Measurements from ENCODE around the gene CDCA8.

CDCA8 gene

DNA sequence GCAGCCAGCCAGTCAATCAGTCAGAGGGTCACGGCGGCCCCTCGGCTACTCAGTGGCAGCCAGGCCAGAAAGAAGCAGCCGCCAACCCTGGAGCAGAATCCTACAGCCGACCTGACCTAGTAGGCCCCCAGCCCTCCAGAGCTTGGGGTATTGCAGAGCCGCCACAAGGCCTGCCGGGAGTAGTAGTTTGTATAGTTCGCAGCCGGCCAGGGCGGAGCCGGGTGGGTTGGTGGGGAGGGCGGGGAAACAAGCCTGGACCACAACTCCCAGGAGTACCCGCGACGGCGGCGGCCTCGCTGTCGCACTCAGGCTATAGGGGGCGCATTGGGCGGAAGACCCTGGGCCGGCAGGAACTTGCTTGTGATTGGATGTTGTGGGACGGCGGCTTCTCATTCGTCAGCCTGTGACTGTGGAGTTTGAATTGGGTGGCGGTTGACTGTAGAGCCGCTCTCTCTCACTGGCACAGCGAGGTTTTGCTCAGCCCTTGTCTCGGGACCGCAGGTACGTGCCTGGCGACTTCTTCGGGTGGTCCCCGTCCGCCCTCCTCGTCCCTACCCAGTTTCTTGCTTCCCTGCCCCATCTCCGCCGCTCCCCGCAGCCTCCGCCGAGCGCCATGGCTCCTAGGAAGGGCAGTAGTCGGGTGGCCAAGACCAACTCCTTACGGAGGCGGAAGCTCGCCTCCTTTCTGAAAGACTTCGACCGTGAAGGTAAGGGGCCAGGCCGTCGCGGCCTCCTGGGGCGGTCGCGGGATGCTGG, at the start of gene CDCA8:
TSS of gene CDCA8 (plus strand) at position 439 of the 756 bp plus-strand sequence. CDS start at position 614, 175 bp downstream.
- Mint-ChIP-seq H3K9me3 (no peaks in the 10 kb centered on the region), H3K27me3 (no peaks in the 10 kb centered on the region), H3K4me1 (peaks cover 30 to 37% of the 10 kb centered on the region in 2 donors), H3K27ac (peak within 1 kb of the TSS; percentile 94), H3K4me3 (peak within 1 kb of the TSS; percentile 95 to 100), H3K36me3 (peaks cover 12 to 16% of the 10 kb centered on the region in 2 donors)
- DNase-seq (peak; percentile 98), ATAC-seq (replicated peaks) (peak; percentile 87)

- ATAC-seq (replicated peaks): no peak
- H3K9me3 Mint-ChIP-seq: no peaks in the 10 kb centered on the region
- H3K36me3 Mint-ChIP-seq: peaks cover 0 to 2% of the 10 kb centered on the region in 2 donors
- no peak for DNase-seq
- H3K27ac Mint-ChIP-seq: no peak overlapping the region
- H3K4me1 Mint-ChIP-seq: no peaks in the 10 kb centered on the region
- H3K27me3 Mint-ChIP-seq: peaks cover 16 to 36% of the 10 kb centered on the region in 2 donors
- H3K4me3 Mint-ChIP-seq: no peak overlapping the region
Observed at GRCh38 chr1:37647281-37647680, 45.0 kb upstream of the CDCA8 start.

DNA sequence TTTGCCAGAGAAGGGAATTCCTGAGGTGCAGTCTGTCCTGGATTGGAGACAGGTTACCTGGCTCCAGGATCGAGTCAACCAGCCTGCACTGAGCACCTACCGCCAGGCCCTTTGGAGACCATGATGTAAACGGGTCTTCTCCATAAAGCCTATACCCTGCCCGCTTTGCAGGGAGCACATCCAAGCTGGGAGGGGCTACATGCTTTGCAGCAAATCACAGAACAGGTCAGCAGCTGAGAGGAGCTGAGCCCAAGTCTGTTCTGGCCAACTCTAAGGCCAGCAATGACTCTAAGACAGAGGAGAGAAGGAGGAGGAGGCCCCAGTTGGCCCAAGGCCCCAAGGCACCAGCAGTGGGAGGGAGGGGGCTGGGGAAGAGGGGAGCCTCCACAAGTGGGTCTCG, 42.1 kb upstream of the CDCA8 start:
- peak overlapping the region; percentile 26 for H3K27ac Mint-ChIP-seq
- ATAC-seq (replicated peaks) (no peak), DNase-seq (no peak)
- H3K4me3 Mint-ChIP-seq: no peak overlapping the region
- H3K27me3 Mint-ChIP-seq: peaks cover 4 to 24% of the 10 kb centered on the region in 2 donors
- no peaks in the 10 kb centered on the region for H3K9me3 Mint-ChIP-seq
- no peaks in the 10 kb centered on the region for H3K4me1 Mint-ChIP-seq
- no peaks in the 10 kb centered on the region for H3K36me3 Mint-ChIP-seq

DNA sequence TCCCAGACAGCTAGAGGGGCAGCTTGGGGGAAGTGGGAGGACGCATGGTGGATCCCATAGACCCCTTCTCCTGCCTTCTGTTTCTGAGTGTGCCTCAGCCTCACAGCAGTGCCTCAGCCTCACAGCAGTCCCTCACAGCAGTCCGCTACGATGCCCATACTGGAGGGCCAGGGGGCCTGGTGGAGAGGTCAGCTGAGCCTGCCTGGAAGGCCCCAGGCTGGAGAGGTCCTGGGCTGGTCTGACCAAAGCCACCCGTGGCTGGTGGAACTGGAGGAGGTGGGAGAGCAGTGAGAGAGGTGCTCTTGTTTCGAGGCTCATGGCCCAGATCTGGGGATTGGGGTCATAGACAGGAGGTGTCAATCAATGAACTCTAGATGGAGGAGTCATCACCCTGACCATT, 41.6 kb upstream of the CDCA8 start:
- H3K4me1 Mint-ChIP-seq: no peaks in the 10 kb centered on the region
- no peaks in the 10 kb centered on the region for H3K9me3 Mint-ChIP-seq

DNA sequence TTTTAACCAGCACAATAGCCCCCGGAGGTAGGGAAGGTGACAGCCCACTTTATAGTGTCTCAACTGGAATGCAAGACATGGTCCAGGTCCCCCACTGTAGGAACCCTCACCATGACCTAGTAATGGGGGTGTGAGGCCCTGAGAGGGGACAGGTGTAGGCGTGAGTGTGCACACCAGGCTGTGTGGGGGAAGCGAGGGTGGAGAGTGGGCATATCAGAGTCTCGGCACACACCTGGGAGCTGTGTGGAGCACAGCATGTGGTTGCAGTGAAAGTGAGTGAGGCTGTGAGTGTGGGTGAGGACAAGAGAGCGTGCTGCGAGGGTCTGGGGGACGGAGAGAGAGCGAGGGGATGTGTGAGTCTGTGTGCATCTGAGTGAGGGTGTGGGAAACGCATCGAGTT, 40.5 kb upstream of the CDCA8 start:
- H3K4me1 Mint-ChIP-seq: no peaks in the 10 kb centered on the region
- H3K27me3 Mint-ChIP-seq: peaks cover 8 to 29% of the 10 kb centered on the region in 2 donors
- no peaks in the 10 kb centered on the region for H3K9me3 Mint-ChIP-seq
- H3K36me3 Mint-ChIP-seq: no peaks in the 10 kb centered on the region
- no peak overlapping the region for H3K4me3 Mint-ChIP-seq
- no peak for ATAC-seq (replicated peaks)
- no peak overlapping the region for H3K27ac Mint-ChIP-seq
- no peak for DNase-seq

More for the DNA sequence above, 41.6 kb upstream of the CDCA8 start:
- no peak overlapping the region for H3K27ac Mint-ChIP-seq
- ATAC-seq (replicated peaks): no peak
- no peak overlapping the region for H3K4me3 Mint-ChIP-seq
- H3K27me3 Mint-ChIP-seq: peaks cover 4 to 24% of the 10 kb centered on the region in 2 donors
- DNase-seq: no peak
- H3K36me3 Mint-ChIP-seq: no peaks in the 10 kb centered on the region

DNA sequence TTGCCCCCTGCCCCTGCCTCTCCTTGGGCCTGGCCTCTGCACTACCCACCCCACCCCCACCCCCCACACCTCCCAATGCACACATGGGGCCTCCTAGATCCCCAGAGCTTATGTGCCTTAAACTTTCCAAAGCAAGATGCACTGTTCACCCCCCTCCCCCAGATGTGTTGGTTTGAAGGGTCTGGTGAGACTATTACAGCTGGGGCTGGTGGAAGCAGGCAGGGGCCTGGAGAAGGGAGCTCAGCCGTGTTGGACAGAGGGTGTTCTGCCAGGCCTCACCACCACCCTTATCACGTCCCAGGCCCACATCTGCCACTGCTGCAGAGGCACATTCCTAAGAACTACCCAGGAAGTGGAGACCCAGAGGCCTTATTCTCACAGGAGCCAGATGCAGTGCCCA, 39.3 kb upstream of the CDCA8 start:
- H3K9me3 Mint-ChIP-seq: no peaks in the 10 kb centered on the region
- no peak for ATAC-seq (replicated peaks)
- no peaks in the 10 kb centered on the region for H3K4me1 Mint-ChIP-seq
- peaks cover 12 to 34% of the 10 kb centered on the region in 2 donors for H3K27me3 Mint-ChIP-seq
- H3K36me3 Mint-ChIP-seq: no peaks in the 10 kb centered on the region
- no peak for DNase-seq
- H3K4me3 Mint-ChIP-seq: no peak overlapping the region
- H3K27ac Mint-ChIP-seq: no peak overlapping the region

GRCh38 chr1:37653906-37654305, 38.4 kb upstream of the CDCA8 start:
- Mint-ChIP-seq H3K4me1 (no peaks in the 10 kb centered on the region), H3K36me3 (no peaks in the 10 kb centered on the region), H3K27ac (no peak overlapping the region), H3K27me3 (peaks cover 9 to 31% of the 10 kb centered on the region in 2 donors), H3K4me3 (no peak overlapping the region), H3K9me3 (no peaks in the 10 kb centered on the region)
- no peak for DNase-seq
- no peak for ATAC-seq (replicated peaks)

DNA sequence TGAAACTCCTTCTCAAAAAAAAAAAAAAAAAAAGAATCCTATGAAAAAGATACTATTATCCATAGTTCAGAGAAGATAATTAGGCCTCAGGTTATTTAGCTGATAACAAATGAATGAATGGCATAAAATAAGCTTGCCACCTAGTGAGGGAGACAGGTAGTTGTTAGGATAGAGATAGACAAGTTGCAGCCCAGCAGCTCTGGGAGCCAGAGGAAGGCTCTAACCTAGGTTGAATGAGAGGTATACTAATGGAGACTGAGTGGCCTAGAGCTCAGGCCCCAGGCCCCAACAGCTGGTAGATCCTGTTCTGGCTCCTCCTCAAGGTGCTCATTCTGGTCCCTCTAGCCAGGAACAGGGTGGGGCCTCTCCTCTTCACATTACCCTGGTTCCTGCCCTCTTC, 37.0 kb upstream of the CDCA8 start:
- Mint-ChIP-seq H3K27ac (peak overlapping the region; percentile 43), H3K4me1 (peaks cover 0 to 3% of the 10 kb centered on the region in 2 donors), H3K36me3 (no peaks in the 10 kb centered on the region), H3K27me3 (peaks cover 11 to 28% of the 10 kb centered on the region in 2 donors), H3K4me3 (no peak overlapping the region), H3K9me3 (no peaks in the 10 kb centered on the region)
- ATAC-seq (replicated peaks) (peak in 1 of 2 donors; percentile 12), DNase-seq (no peak)

- ATAC-seq (replicated peaks): no peak
- Mint-ChIP-seq H3K4me3 (no peak overlapping the region), H3K4me1 (peaks cover 0 to 6% of the 10 kb centered on the region in 2 donors), H3K36me3 (no peaks in the 10 kb centered on the region), H3K27me3 (peaks cover 14 to 34% of the 10 kb centered on the region in 2 donors), H3K9me3 (no peaks in the 10 kb centered on the region), H3K27ac (no peak overlapping the region)
- no peak for DNase-seq
Observed at GRCh38 chr1:37656026-37656425, 36.3 kb upstream of the CDCA8 start.

DNA sequence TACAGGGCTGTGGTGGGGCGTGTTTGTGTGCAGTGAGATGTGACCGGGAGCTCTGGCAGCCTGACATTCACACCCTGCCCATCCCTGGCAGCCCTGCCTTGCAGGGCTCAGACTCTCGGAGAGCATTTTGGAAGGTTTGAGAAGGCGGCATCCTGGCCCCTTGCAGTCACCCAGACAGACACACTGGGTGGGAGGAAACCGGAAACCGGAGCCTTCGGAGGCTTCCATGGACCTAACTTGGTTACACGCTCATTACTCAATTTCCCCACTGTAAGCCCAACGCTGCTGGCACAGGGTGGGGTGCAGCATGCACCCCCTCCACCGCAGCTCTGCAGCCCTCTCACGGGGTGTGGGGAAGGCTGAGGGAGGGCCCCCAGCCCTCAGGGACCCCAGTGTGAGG, 35.4 kb upstream of the CDCA8 start:
- Mint-ChIP-seq H3K27ac (no peak overlapping the region), H3K36me3 (no peaks in the 10 kb centered on the region), H3K27me3 (peaks cover 15 to 34% of the 10 kb centered on the region in 2 donors), H3K4me3 (no peak overlapping the region), H3K9me3 (no peaks in the 10 kb centered on the region), H3K4me1 (peaks cover 0 to 7% of the 10 kb centered on the region in 2 donors)
- DNase-seq (no peak), ATAC-seq (replicated peaks) (no peak)

DNA sequence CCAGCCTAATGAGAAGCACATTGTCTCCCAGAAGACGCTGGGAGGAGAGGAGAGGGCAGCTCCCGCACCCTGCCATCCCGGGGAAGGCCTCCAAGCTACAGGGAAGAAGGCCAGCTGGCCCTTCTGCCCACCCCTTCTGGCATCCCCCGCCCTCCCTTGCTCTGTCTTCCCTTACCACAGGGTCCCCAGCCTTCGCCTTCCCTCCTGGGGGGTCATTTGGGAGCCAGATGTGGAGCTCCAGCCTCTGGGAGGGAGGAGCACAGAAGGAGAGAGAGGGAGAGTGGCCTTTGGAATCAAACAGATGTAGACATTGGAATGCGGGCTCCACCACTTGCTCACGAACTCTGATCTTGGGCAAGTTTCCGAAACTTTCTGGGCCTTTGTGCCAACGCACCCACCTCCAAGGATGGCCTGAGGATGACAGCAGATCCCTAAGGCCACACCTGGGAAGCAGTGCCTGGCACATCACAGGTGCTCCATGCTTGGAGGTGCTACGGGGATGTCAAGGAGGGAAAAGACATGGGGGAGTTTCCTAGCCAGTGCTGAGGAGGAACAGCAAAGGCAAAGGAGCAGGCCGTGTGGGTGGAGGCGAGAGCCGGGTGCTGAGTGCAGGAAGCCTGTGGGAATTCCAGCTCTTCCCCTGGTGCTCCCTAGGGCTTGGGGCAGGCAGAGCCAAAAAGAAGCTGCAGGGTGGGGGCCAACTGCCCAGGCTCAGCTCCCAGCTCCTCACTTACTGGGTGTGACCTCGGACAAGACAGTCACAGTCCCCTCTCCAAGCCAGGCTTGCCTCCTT, 34.5 kb upstream of the CDCA8 start:
- DNase-seq (no peak), ATAC-seq (replicated peaks) (no peak)
- no peaks in the 10 kb centered on the region for H3K9me3 Mint-ChIP-seq
- no peak overlapping the region for H3K27ac Mint-ChIP-seq
- H3K4me1 Mint-ChIP-seq: peaks cover 0 to 12% of the 10 kb centered on the region in 2 donors
- no peak overlapping the region for H3K4me3 Mint-ChIP-seq
- peaks cover 17 to 44% of the 10 kb centered on the region in 2 donors for H3K27me3 Mint-ChIP-seq
- H3K36me3 Mint-ChIP-seq: no peaks in the 10 kb centered on the region

GRCh38 chr1:37658486-37658885, 33.8 kb upstream of the CDCA8 start:
- Mint-ChIP-seq H3K36me3 (no peaks in the 10 kb centered on the region), H3K4me3 (no peak overlapping the region), H3K4me1 (peaks cover 0 to 12% of the 10 kb centered on the region in 2 donors), H3K27me3 (peaks cover 17 to 40% of the 10 kb centered on the region in 2 donors), H3K27ac (no peak overlapping the region), H3K9me3 (no peaks in the 10 kb centered on the region)
- no peak for DNase-seq
- ATAC-seq (replicated peaks): no peak

- no peak overlapping the region for H3K4me3 Mint-ChIP-seq
- no peak overlapping the region for H3K27ac Mint-ChIP-seq
- no peaks in the 10 kb centered on the region for H3K36me3 Mint-ChIP-seq
- peaks cover 0 to 12% of the 10 kb centered on the region in 2 donors for H3K4me1 Mint-ChIP-seq
- H3K27me3 Mint-ChIP-seq: peaks cover 20 to 38% of the 10 kb centered on the region in 2 donors
- H3K9me3 Mint-ChIP-seq: no peaks in the 10 kb centered on the region
- no peak for DNase-seq
- ATAC-seq (replicated peaks): no peak
Observed at GRCh38 chr1:37660664-37661063, 31.7 kb upstream of the CDCA8 start.

GRCh38 chr1:37661401-37661800, 30.9 kb upstream of the CDCA8 start:
- Mint-ChIP-seq H3K9me3 (no peaks in the 10 kb centered on the region), H3K27ac (no peak overlapping the region), H3K27me3 (peaks cover 22 to 37% of the 10 kb centered on the region in 2 donors), H3K36me3 (no peaks in the 10 kb centered on the region), H3K4me3 (no peak overlapping the region), H3K4me1 (peaks cover 0 to 12% of the 10 kb centered on the region in 2 donors)
- ATAC-seq (replicated peaks) (no peak), DNase-seq (no peak)
